Liver (tissue), 9 donors: Measurements from ENCODE around the gene TCAP. TPM values are rescaled to one million over a fixed set of nuclear protein-coding genes. Genes with fewer than 3 reads are reported as not detected.

Experiments used
- DNase-seq: peaks from one replicate; pipeline ENCODE4 v3.0.0-alpha.2; 2017; ENCODE audit warnings: low spot score
- H3K27ac ChIP-seq, 2 donors: one replicate each; pipeline ENCODE4 v1.7.0; 2013; ENCODE audit warnings: inconsistent platforms in 2 of 2, low read length in 2 of 2, control low read depth in 1 of 2, low read depth in 1 of 2, mild to moderate bottlenecking in 1 of 2
- H3K27me3 ChIP-seq, 4 donors: one replicate each; pipeline versions ENCODE4 v1.6.1 to v1.7.0; 2013; ENCODE audit warnings: low read length in 3 of 4, inconsistent platforms in 1 of 4, mild to moderate bottlenecking in 1 of 4, moderate library complexity in 1 of 4; ENCODE audit not compliant: control insufficient read depth in 4 of 4, insufficient read depth in 4 of 4
- H3K36me3 ChIP-seq, 4 donors: one replicate each; pipeline versions ENCODE4 v1.6.1 to v1.7.0; 2013; ENCODE audit warnings: low read length in 3 of 4, mild to moderate bottlenecking in 3 of 4, low read depth in 1 of 4, moderate library complexity in 1 of 4; ENCODE audit not compliant: control insufficient read depth in 4 of 4, insufficient read depth in 3 of 4
- H3K4me1 ChIP-seq, 4 donors: one replicate each; pipeline versions ENCODE4 v1.6.1 to v1.7.0; 2013; ENCODE audit warnings: low read length in 3 of 4, mild to moderate bottlenecking in 3 of 4, moderate library complexity in 1 of 4; ENCODE audit not compliant: control insufficient read depth in 4 of 4, insufficient read depth in 4 of 4
- H3K4me3 ChIP-seq, 3 donors: one replicate each; pipeline versions ENCODE4 v1.6.1 to v1.7.0; 2013; ENCODE audit warnings: low read length in 3 of 3, control low read depth in 1 of 3, low read depth in 1 of 3, mild to moderate bottlenecking in 1 of 3
- H3K9ac ChIP-seq, 2 donors: one replicate each; pipeline ENCODE4 v1.7.0; 2013; ENCODE audit warnings: low read length in 2 of 2, mild to moderate bottlenecking in 2 of 2, moderate library complexity in 2 of 2, control low read depth in 1 of 2, low read depth in 1 of 2
- H3K9me3 ChIP-seq, 4 donors: one replicate each; pipeline versions ENCODE4 v1.6.1 to v1.7.0; 2013; ENCODE audit warnings: low read length in 3 of 4; ENCODE audit not compliant: control insufficient read depth in 4 of 4
- EGR1 ChIP-seq, 2 donors: IDR thresholded peaks; 2 replicates each; pipeline ENCODE4 v1.6.1; 2016 to 2018; ENCODE audit warnings: antibody characterized with exemption in 2 of 2, low read depth in 2 of 2
- FOXA2 ChIP-seq: IDR thresholded peaks from 2 replicates; pipeline ENCODE4 v1.6.1; 2016; ENCODE audit warnings: antibody characterized with exemption
- GABPA ChIP-seq, 2 donors: IDR thresholded peaks in 1 of 2; conservative IDR thresholded peaks in 1 of 2; 2 replicates each; pipeline ENCODE4 v1.6.1; 2016; ENCODE audit warnings: antibody characterized with exemption in 2 of 2, mild to moderate bottlenecking in 1 of 2, moderate library complexity in 1 of 2
- HNF4A ChIP-seq, 2 donors: conservative IDR thresholded peaks; 2 replicates each; pipeline ENCODE4 v1.6.1; 2016; ENCODE audit warnings: antibody characterized with exemption in 2 of 2, mild to moderate bottlenecking in 2 of 2
- JUND ChIP-seq, 2 donors: IDR thresholded peaks; 2 replicates each; pipeline ENCODE4 v1.6.1; 2016; ENCODE audit warnings: antibody characterized with exemption in 2 of 2
- NR2F2 ChIP-seq: IDR thresholded peaks from 2 replicates; pipeline ENCODE4 v1.6.1; 2016; ENCODE audit warnings: antibody characterized with exemption
- RAD21 ChIP-seq, 2 donors: IDR thresholded peaks; 2 replicates each; pipeline ENCODE4 v1.6.1; 2016; ENCODE audit warnings: antibody characterized with exemption in 2 of 2, mild to moderate bottlenecking in 2 of 2
- REST ChIP-seq: IDR thresholded peaks from 2 replicates; pipeline ENCODE4 v1.6.1; 2016; ENCODE audit warnings: antibody characterized with exemption, mild to moderate bottlenecking
- RXRA ChIP-seq, 2 donors: IDR thresholded peaks; 2 replicates each; pipeline ENCODE4 v1.6.1; 2017 to 2018; ENCODE audit warnings: antibody characterized with exemption in 2 of 2, mild to moderate bottlenecking in 1 of 2
- TAF1 ChIP-seq: conservative IDR thresholded peaks from 2 replicates; pipeline ENCODE4 v1.6.1; 2016; ENCODE audit warnings: antibody characterized with exemption, mild to moderate bottlenecking
- YY1 ChIP-seq: IDR thresholded peaks from 2 replicates; pipeline ENCODE4 v1.6.1; 2016; ENCODE audit warnings: antibody characterized with exemption, mild to moderate bottlenecking
- WGBS: extraction: QIAGEN DNeasy Blood & Tissue Kit; methylation state at CpG from one replicate; pipeline ENCODE4 v1.1.7; 2013; 5-methylcytosine and 5-hydroxymethylcytosine counted together
- polyA plus RNA-seq, 2 donors: library from polyadenylated mRNA; stranded (reverse) in 1 of 2; unstranded in 1 of 2; fragments of 200-250 nt in 1 of 2; fragments of >200 nt in 1 of 2; fragmentation: Nextera tagmentation in 1 of 2; extraction: Ambion mirVana in 1 of 2; gene quantifications; one replicate each; pipeline versions ENCODE4 v1.2.1 to v1.2.3, GENCODE V29; 2013 to 2015
- total RNA-seq, 2 donors: library from RNA; depleted of rRNA; stranded (reverse); fragments of >200 nt; gene quantifications; one replicate each; pipeline ENCODE4 v1.2.3, GENCODE V29; 2014
- TF ChIP-seq, protein P1 (sequence below): IDR thresholded peaks from 2 replicates; pipeline ENCODE4 v1.6.1; 2016; ENCODE audit warnings: antibody characterized with exemption
- TF ChIP-seq, protein P2 (sequence below): fragments of 150-350 bp; IDR thresholded peaks from 2 replicates; pipeline ENCODE4 v1.5.1; 2017; ENCODE audit warnings: improper control_type of control experiment, low read depth, low read length; ENCODE audit not compliant: missing input control
- donor health status: healthy.
- donor health status: healthy.
- donor health status: healthy.
- donor health status: healthy.
- donor health status: healthy.

TCAP gene
- total and polyA plus RNA-seq, 4 donors, result 0.14 to 0.67 (median 0.22) TPM; not detected in 1

DNA sequence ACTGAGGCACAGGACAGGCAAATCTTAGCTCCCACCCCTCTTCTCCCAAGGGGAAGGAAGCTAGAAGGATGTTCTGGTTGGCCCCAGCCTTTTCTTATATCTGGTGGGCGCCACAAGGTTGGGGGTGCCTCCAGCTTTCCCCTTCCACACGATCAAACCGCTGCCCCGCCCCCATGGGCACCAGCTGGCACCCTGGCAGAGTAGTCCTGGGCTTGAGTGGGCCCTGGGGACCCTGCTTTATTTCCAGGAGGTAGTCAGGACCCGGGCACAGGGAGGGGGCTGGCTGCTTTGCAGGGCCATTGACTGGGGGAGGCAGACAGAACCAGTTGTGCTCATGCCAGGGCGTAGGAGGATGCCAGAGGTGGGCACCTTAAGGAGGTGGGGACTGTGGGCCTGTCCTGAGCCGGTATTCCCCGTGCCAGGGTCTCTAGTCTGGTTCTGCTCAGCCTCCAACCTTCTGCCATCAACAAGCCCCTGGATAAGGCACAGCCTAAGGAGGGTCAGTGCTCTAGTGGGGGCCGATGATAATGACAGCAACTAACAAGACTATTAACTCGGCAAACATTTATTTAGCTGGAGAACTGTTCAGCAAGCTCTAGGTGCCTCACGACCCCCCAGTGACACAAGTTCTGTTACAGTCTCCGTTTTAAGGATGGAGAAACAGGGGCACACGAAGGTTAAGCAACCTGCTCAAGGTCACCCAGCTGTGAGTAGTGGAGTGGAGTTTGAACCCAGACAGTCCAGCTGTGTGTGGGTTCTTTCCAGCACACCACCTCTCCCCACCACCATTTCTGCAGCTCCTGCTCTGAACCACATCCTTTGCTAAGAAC, 46.0 kb upstream of the TCAP start:
- TF ChIP-seq YY1 (no peak), GABPA (IDR thresholded peaks at IDR 0.05 in 1 of 2, conservative IDR thresholded peaks at IDR 0.05 in 1 of 2) (no peak), NR2F2 (no peak), FOXA2 (no peak)
- Histone ChIP-seq H3K4me1 (peaks cover 2 to 20% (median 8%) of the 10 kb centered on the region in 4 donors), H3K36me3 (no peaks in the 10 kb centered on the region), H3K9ac (no peak overlapping the region), H3K27ac (no peak overlapping the region), H3K27me3 (no peaks in the 10 kb centered on the region), H3K4me3 (no peak overlapping the region), H3K9me3 (no peaks in the 10 kb centered on the region)
- 34% methylated on average over 13 of the region's 13 CpGs for WGBS
- DNase-seq, result no peak

GRCh38 chr17:39619786-39620101, 45.4 kb upstream of the TCAP start:
- H3K27ac ChIP-seq, result no peak overlapping the region
- H3K9me3 ChIP-seq, result no peaks in the 10 kb centered on the region
- no peak overlapping the region for H3K9ac ChIP-seq
- peaks cover 2 to 20% (median 8%) of the 10 kb centered on the region in 4 donors for H3K4me1 ChIP-seq
- no peak overlapping the region for H3K4me3 ChIP-seq
- no peaks in the 10 kb centered on the region for H3K27me3 ChIP-seq
- no peak for TF ChIP-seq NR2F2
- TF ChIP-seq GABPA (IDR thresholded peaks at IDR 0.05 in 1 of 2, conservative IDR thresholded peaks at IDR 0.05 in 1 of 2), result no peak
- no peak for TF ChIP-seq RAD21 (IDR thresholded peaks at IDR 0.05)
- TF ChIP-seq, protein P1, sequence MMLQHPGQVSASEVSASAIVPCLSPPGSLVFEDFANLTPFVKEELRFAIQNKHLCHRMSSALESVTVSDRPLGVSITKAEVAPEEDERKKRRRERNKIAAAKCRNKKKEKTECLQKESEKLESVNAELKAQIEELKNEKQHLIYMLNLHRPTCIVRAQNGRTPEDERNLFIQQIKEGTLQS, result no peak
- TF ChIP-seq, protein P2, sequence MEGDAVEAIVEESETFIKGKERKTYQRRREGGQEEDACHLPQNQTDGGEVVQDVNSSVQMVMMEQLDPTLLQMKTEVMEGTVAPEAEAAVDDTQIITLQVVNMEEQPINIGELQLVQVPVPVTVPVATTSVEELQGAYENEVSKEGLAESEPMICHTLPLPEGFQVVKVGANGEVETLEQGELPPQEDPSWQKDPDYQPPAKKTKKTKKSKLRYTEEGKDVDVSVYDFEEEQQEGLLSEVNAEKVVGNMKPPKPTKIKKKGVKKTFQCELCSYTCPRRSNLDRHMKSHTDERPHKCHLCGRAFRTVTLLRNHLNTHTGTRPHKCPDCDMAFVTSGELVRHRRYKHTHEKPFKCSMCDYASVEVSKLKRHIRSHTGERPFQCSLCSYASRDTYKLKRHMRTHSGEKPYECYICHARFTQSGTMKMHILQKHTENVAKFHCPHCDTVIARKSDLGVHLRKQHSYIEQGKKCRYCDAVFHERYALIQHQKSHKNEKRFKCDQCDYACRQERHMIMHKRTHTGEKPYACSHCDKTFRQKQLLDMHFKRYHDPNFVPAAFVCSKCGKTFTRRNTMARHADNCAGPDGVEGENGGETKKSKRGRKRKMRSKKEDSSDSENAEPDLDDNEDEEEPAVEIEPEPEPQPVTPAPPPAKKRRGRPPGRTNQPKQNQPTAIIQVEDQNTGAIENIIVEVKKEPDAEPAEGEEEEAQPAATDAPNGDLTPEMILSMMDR, result no peak
- TF ChIP-seq RXRA (IDR thresholded peaks at IDR 0.05), result no peak
- no peak for TF ChIP-seq HNF4A (conservative IDR thresholded peaks at IDR 0.05)
- TF ChIP-seq EGR1 (IDR thresholded peaks at IDR 0.05; ENCODE audit: low read depth in 2 of 2), result no peak
- TF ChIP-seq TAF1, result no peak
- H3K36me3 ChIP-seq, result no peaks in the 10 kb centered on the region
- no peak for DNase-seq
- WGBS, result 57% methylated on average over 1 of the region's 1 CpG

DNA sequence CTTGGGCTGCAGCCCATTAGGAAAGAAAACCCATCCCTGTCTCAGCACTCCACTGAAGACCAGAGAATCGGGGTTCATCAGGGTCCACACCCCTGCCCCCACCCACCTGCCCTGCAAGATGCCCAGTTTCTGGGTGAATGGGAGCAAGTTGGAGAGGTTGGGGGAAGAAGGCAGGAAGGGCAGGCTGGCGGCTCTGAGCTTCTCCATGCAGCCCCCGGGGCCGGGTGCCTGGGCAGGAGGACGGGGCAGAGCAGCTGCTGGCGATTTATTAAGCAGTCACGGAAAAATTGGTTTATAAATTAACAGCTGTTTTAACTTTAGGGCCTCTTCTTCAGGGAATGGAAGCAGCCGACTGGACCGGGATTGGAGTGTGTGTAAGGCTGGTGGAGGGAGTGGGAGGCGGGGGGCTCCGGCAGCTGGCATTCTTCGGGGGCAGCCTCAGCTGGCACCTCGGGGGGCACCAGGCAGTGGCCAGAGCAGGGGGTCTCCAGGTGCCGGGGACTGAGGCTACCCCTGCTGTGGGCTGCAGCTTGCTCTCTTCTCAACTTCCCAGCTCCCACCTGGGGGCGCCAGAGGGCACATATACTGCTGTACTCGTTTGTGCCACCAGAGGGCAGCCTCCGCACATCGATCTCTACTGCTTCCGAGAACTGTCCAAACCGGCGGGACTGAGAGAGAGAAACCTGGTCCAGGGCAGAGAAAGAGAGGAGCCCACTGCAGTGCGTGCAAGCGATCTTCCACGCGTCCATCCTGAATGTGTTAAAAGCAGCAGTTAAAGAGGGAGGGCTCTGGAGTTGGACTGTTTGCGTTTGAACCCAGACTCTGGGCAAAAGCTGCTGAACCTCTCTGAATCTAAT, 43.4 kb upstream of the TCAP start:
- Histone ChIP-seq H3K4me3 (no peak overlapping the region), H3K9ac (no peak overlapping the region), H3K4me1 (peaks cover 2 to 21% (median 9%) of the 10 kb centered on the region in 4 donors), H3K9me3 (no peaks in the 10 kb centered on the region), H3K27me3 (peaks cover 0 to 10% (median 7%) of the 10 kb centered on the region in 4 donors), H3K36me3 (no peaks in the 10 kb centered on the region), H3K27ac (no peak overlapping the region)
- peak; percentile 97 for DNase-seq
- TF ChIP-seq RXRA (IDR thresholded peaks at IDR 0.05) (peak in 1 of 2 donors; percentile 50), RAD21 (IDR thresholded peaks at IDR 0.05) (peak; percentile 94 to 97), REST (peak; percentile 75), JUND (IDR thresholded peaks at IDR 0.05) (no peak)
- TF ChIP-seq, protein P2, result peak; percentile 100
- WGBS, result 10% methylated on average over 26 of the region's 26 CpGs
